ENCODE data around the gene ZNF124.

GRCh38 chr1:247216261-247216660 lies 44.4 kb upstream of the ZNF124 start:
- TF ChIP-seq ZNF274 (IDR thresholded peaks at IDR 0.05; ENCODE audit: low read depth, low read length), result no peak
- TF ChIP-seq YY1 (IDR thresholded peaks at IDR 0.05; ENCODE audit: insufficient read depth, insufficient read length), result no peak
- TF ChIP-seq SUZ12 (IDR thresholded peaks at IDR 0.05; ENCODE audit: extremely low read depth, insufficient read depth, insufficient read length), result no peak

All from NT2/D1 (cell line).